Measurements from ENCODE around the gene FTO.

DNA sequence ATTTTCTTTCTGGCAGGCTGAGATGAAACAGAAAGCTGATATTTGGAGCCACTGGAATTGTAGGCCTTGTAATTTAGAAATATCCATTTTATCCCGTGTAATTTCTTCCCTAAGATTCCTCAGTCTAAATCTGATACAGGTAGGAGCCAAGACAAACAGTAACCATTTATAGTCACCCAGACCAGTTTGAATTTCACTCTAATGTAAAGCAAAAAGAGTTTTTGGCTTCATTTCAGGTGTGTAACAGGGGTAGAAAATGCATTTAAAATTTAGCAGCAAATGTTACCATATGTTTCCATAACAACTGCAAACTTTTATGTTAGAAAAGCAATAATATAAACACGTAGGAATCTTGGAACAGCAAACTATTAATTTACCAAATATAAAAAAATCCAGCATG, 249.4 kb downstream of the FTO start:
- TF ChIP-seq, protein P1, sequence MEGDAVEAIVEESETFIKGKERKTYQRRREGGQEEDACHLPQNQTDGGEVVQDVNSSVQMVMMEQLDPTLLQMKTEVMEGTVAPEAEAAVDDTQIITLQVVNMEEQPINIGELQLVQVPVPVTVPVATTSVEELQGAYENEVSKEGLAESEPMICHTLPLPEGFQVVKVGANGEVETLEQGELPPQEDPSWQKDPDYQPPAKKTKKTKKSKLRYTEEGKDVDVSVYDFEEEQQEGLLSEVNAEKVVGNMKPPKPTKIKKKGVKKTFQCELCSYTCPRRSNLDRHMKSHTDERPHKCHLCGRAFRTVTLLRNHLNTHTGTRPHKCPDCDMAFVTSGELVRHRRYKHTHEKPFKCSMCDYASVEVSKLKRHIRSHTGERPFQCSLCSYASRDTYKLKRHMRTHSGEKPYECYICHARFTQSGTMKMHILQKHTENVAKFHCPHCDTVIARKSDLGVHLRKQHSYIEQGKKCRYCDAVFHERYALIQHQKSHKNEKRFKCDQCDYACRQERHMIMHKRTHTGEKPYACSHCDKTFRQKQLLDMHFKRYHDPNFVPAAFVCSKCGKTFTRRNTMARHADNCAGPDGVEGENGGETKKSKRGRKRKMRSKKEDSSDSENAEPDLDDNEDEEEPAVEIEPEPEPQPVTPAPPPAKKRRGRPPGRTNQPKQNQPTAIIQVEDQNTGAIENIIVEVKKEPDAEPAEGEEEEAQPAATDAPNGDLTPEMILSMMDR (IDR thresholded peaks at IDR 0.05) = no peak
- no peak for TF ChIP-seq JUNB (IDR thresholded peaks at IDR 0.05)
- no peak for TF ChIP-seq EP300 (IDR thresholded peaks at IDR 0.05)
- TF ChIP-seq POLR2A (IDR thresholded peaks at IDR 0.05; ENCODE audit: low read length) = no peak

Data from A549 (cell line).